T-helper 17 cell (primary cell): ENCODE measurements around the gene F12. TPM values are rescaled to one million over a fixed set of nuclear protein-coding genes. Genes with fewer than 3 reads are reported as not detected.

ENCODE experiments used
- ATAC-seq: fragments of 150-1000 bp; cut with Tn5 transposase; 2 replicates; pipeline ENCODE4 v1.10.0; 2021; ENCODE audit warnings: mild to moderate bottlenecking, moderate library complexity
- DNase-seq, 3 donors: peaks; one replicate each; pipeline versions ENCODE4 v3.0.0 to v3.0.0-alpha.2; 2020 to 2021
- H3K9me3 ChIP-seq: one replicate; pipeline ENCODE4 v1.7.0; 2013; ENCODE audit warnings: low read length, mild to moderate bottlenecking; ENCODE audit not compliant: control insufficient read depth, poor library complexity, severe bottlenecking
- H3K27ac Mint-ChIP-seq: one replicate; pipeline ENCODE4 v1.8.0; 2022; ENCODE audit warnings: mild to moderate bottlenecking, moderate library complexity, mixed read lengths
- H3K27me3 Mint-ChIP-seq: one replicate; pipeline ENCODE4 v1.8.0; 2022; ENCODE audit warnings: mixed read lengths
- H3K36me3 Mint-ChIP-seq: one replicate; pipeline ENCODE4 v1.8.0; 2022; ENCODE audit warnings: low read depth, mixed read lengths
- H3K4me1 Mint-ChIP-seq: one replicate; pipeline ENCODE4 v1.8.0; 2022; ENCODE audit warnings: mild to moderate bottlenecking, mixed read lengths
- H3K4me3 Mint-ChIP-seq: one replicate; pipeline ENCODE4 v1.8.0; 2022; ENCODE audit warnings: mild to moderate bottlenecking, moderate library complexity, mixed read lengths
- total RNA-seq, 4 donors: library from RNA in 2 of 4; stranded (reverse) in 2 of 4; gene quantifications; one replicate each; pipeline ENCODE4 v1.2.3 and lab custom pipeline; 2022 to 2026

F12 gene
- total RNA-seq, 2 donors from 2014 or later: 0.62 to 1.1 TPM

GRCh38 chr5:177403102-177403791 lies 6.1 kb downstream of the F12 start:
- no peaks in the 10 kb centered on the region for H3K9me3 ChIP-seq
- peaks cover 19% of the 10 kb centered on the region for H3K4me1 Mint-ChIP-seq
- H3K36me3 Mint-ChIP-seq: no peaks in the 10 kb centered on the region
- H3K27ac Mint-ChIP-seq: peak overlapping the region; percentile 85
- DNase-seq: peak; percentile 48 to 56 (median 51)
- ATAC-seq: peak; percentile 59
- H3K27me3 Mint-ChIP-seq: no peaks in the 10 kb centered on the region
- H3K4me3 Mint-ChIP-seq: peak overlapping the region; percentile 87

GRCh38 chr5:177402271-177403043 lies 6.9 kb downstream of the F12 start:
- peak; percentile 45 for ATAC-seq
- Mint-ChIP-seq H3K36me3 (no peaks in the 10 kb centered on the region), H3K27ac (peak overlapping the region; percentile 85)

GRCh38 chr5:177399997-177400868 lies 9.1 kb downstream of the F12 start, which contains the start of gene PFN3:
TSS of gene PFN3 (minus strand) at chr5:177400661. CDS start at chr5:177400576, 85 bp downstream.
- peaks cover 15% of the 10 kb centered on the region for H3K4me1 Mint-ChIP-seq
- H3K4me3 Mint-ChIP-seq: no peak within 1 kb of the TSS
- H3K9me3 ChIP-seq: no peaks in the 10 kb centered on the region
- H3K27me3 Mint-ChIP-seq: no peaks in the 10 kb centered on the region
- peak within 1 kb of the TSS; percentile 71 for H3K27ac Mint-ChIP-seq
- DNase-seq: no peak
- no peak for ATAC-seq
- no peaks in the 10 kb centered on the region for H3K36me3 Mint-ChIP-seq

More at GRCh38 chr5:177402271-177403043, 6.9 kb downstream of the F12 start:
- DNase-seq: peak; percentile 47 to 49 (median 49)
- H3K27me3 Mint-ChIP-seq: no peaks in the 10 kb centered on the region
- H3K9me3 ChIP-seq: no peaks in the 10 kb centered on the region
- peak overlapping the region; percentile 87 for H3K4me3 Mint-ChIP-seq
- H3K4me1 Mint-ChIP-seq: peaks cover 19% of the 10 kb centered on the region

- Mint-ChIP-seq H3K36me3 (no peaks in the 10 kb centered on the region), H3K27ac (no peak overlapping the region), H3K27me3 (no peaks in the 10 kb centered on the region), H3K4me1 (peaks cover 7% of the 10 kb centered on the region), H3K4me3 (no peak overlapping the region)
- no peaks in the 10 kb centered on the region for H3K9me3 ChIP-seq
- no peak for ATAC-seq
- DNase-seq: no peak
Measured at GRCh38 chr5:177397875-177398390, 11.4 kb downstream of the F12 start.

GRCh38 chr5:177396807-177397206 lies 12.6 kb downstream of the F12 start:
- no peaks in the 10 kb centered on the region for H3K27me3 Mint-ChIP-seq
- H3K9me3 ChIP-seq: no peaks in the 10 kb centered on the region
- no peaks in the 10 kb centered on the region for H3K36me3 Mint-ChIP-seq
- ATAC-seq (no peak), DNase-seq (no peak)
- H3K27ac Mint-ChIP-seq: no peak overlapping the region
- H3K4me3 Mint-ChIP-seq: no peak overlapping the region
- H3K4me1 Mint-ChIP-seq: peaks cover 2% of the 10 kb centered on the region

GRCh38 chr5:177396078-177396477 lies 13.3 kb downstream of the F12 start:
- H3K27me3 Mint-ChIP-seq: no peaks in the 10 kb centered on the region
- DNase-seq (no peak), ATAC-seq (no peak)
- H3K36me3 Mint-ChIP-seq: no peaks in the 10 kb centered on the region
- peaks cover 6% of the 10 kb centered on the region for H3K4me1 Mint-ChIP-seq
- no peak overlapping the region for H3K27ac Mint-ChIP-seq
- H3K4me3 Mint-ChIP-seq: no peak overlapping the region
- H3K9me3 ChIP-seq: no peaks in the 10 kb centered on the region

GRCh38 chr5:177393990-177394389 lies 15.4 kb downstream of the F12 start:
- Mint-ChIP-seq H3K27me3 (no peaks in the 10 kb centered on the region), H3K27ac (no peak overlapping the region), H3K4me3 (no peak overlapping the region), H3K36me3 (no peaks in the 10 kb centered on the region), H3K4me1 (peaks cover 24% of the 10 kb centered on the region)
- no peaks in the 10 kb centered on the region for H3K9me3 ChIP-seq
- no peak for DNase-seq
- ATAC-seq: no peak

GRCh38 chr5:177393206-177393765 lies 16.1 kb downstream of the F12 start:
- H3K36me3 Mint-ChIP-seq: no peaks in the 10 kb centered on the region
- no peak overlapping the region for H3K4me3 Mint-ChIP-seq
- ATAC-seq: no peak
- DNase-seq: no peak
- H3K4me1 Mint-ChIP-seq: peaks cover 31% of the 10 kb centered on the region
- no peaks in the 10 kb centered on the region for H3K9me3 ChIP-seq
- no peaks in the 10 kb centered on the region for H3K27me3 Mint-ChIP-seq
- H3K27ac Mint-ChIP-seq: peak overlapping the region; percentile 57

GRCh38 chr5:177392765-177393164 lies 16.6 kb downstream of the F12 start:
- no peaks in the 10 kb centered on the region for H3K9me3 ChIP-seq
- peaks cover 33% of the 10 kb centered on the region for H3K4me1 Mint-ChIP-seq
- no peaks in the 10 kb centered on the region for H3K27me3 Mint-ChIP-seq
- no peak overlapping the region for H3K4me3 Mint-ChIP-seq
- no peak for ATAC-seq
- DNase-seq: no peak
- no peaks in the 10 kb centered on the region for H3K36me3 Mint-ChIP-seq
- H3K27ac Mint-ChIP-seq: peak overlapping the region; percentile 57

- Mint-ChIP-seq H3K27me3 (no peaks in the 10 kb centered on the region), H3K4me3 (peak overlapping the region; percentile 92), H3K27ac (peak overlapping the region; percentile 97), H3K36me3 (no peaks in the 10 kb centered on the region), H3K4me1 (peaks cover 33% of the 10 kb centered on the region)
- H3K9me3 ChIP-seq: no peaks in the 10 kb centered on the region
- ATAC-seq: peak; percentile 59
- DNase-seq: peak; percentile 67 to 85 (median 78)
Measured at GRCh38 chr5:177390363-177391300, 18.7 kb downstream of the F12 start.

GRCh38 chr5:177389241-177390169 lies 19.9 kb downstream of the F12 start:
- H3K36me3 Mint-ChIP-seq: no peaks in the 10 kb centered on the region
- ATAC-seq (peak; percentile 86), DNase-seq (peak; percentile 31 to 60 (median 46))
- H3K27me3 Mint-ChIP-seq: no peaks in the 10 kb centered on the region
- H3K27ac Mint-ChIP-seq: peak overlapping the region; percentile 97
- H3K4me3 Mint-ChIP-seq: peak overlapping the region; percentile 92
- no peaks in the 10 kb centered on the region for H3K9me3 ChIP-seq
- H3K4me1 Mint-ChIP-seq: peaks cover 39% of the 10 kb centered on the region
